ENCODE measurements around the gene GSTM2. TPM values are rescaled to one million over a fixed set of nuclear protein-coding genes. Genes with fewer than 3 reads are reported as not detected.

Gene GSTM2
- total RNA-seq, 1 donor from 2014 or later: 20.4 TPM

- Mint-ChIP-seq H3K27me3 (ENCODE audit: unreplicated experiment) (peaks cover 4% of the 10 kb centered on the region), H3K4me1 (ENCODE audit: unreplicated experiment) (peaks cover 13% of the 10 kb centered on the region), H3K27ac (ENCODE audit: unreplicated experiment) (no peak overlapping the region), H3K4me3 (ENCODE audit: unreplicated experiment) (no peak overlapping the region), H3K36me3 (ENCODE audit: low read depth, unreplicated experiment) (peaks cover 8% of the 10 kb centered on the region), H3K9me3 (ENCODE audit: unreplicated experiment) (no peaks in the 10 kb centered on the region)
- no peak for DNase-seq (ENCODE audit: low spot score)
- no peak for TF ChIP-seq CTCF (IDR thresholded peaks at IDR 0.05; ENCODE audit: unreplicated experiment)
Measured at GRCh38 chr1:109718495-109718894, 50.6 kb downstream of the GSTM2 start.

GRCh38 chr1:109719337-109719837 is 51.5 kb downstream of the GSTM2 start:
- H3K27ac Mint-ChIP-seq (ENCODE audit: unreplicated experiment): no peak overlapping the region
- no peak for TF ChIP-seq CTCF (IDR thresholded peaks at IDR 0.05; ENCODE audit: unreplicated experiment)
- no peak for DNase-seq (ENCODE audit: low spot score)

GRCh38 chr1:109721042-109721441 is 53.2 kb downstream of the GSTM2 start:
- Mint-ChIP-seq H3K9me3 (ENCODE audit: unreplicated experiment) (no peaks in the 10 kb centered on the region), H3K36me3 (ENCODE audit: low read depth, unreplicated experiment) (peaks cover 13% of the 10 kb centered on the region), H3K4me3 (ENCODE audit: unreplicated experiment) (no peak overlapping the region), H3K4me1 (ENCODE audit: unreplicated experiment) (peaks cover 13% of the 10 kb centered on the region), H3K27ac (ENCODE audit: unreplicated experiment) (no peak overlapping the region), H3K27me3 (ENCODE audit: unreplicated experiment) (peaks cover 8% of the 10 kb centered on the region)
- DNase-seq (ENCODE audit: low spot score): no peak
- no peak for TF ChIP-seq CTCF (IDR thresholded peaks at IDR 0.05; ENCODE audit: unreplicated experiment)

More at GRCh38 chr1:109719337-109719837, 51.5 kb downstream of the GSTM2 start:
- no peaks in the 10 kb centered on the region for H3K9me3 Mint-ChIP-seq (ENCODE audit: unreplicated experiment)
- peaks cover 4% of the 10 kb centered on the region for H3K27me3 Mint-ChIP-seq (ENCODE audit: unreplicated experiment)
- no peak overlapping the region for H3K4me3 Mint-ChIP-seq (ENCODE audit: unreplicated experiment)
- peaks cover 8% of the 10 kb centered on the region for H3K36me3 Mint-ChIP-seq (ENCODE audit: low read depth, unreplicated experiment)
- H3K4me1 Mint-ChIP-seq (ENCODE audit: unreplicated experiment): peaks cover 13% of the 10 kb centered on the region

- TF ChIP-seq CTCF (IDR thresholded peaks at IDR 0.05; ENCODE audit: unreplicated experiment): no peak
- H3K4me1 Mint-ChIP-seq (ENCODE audit: unreplicated experiment): peaks cover 10% of the 10 kb centered on the region
- peaks cover 5% of the 10 kb centered on the region for H3K27me3 Mint-ChIP-seq (ENCODE audit: unreplicated experiment)
- H3K36me3 Mint-ChIP-seq (ENCODE audit: low read depth, unreplicated experiment): peaks cover 16% of the 10 kb centered on the region
- no peak for DNase-seq (ENCODE audit: low spot score)
- H3K27ac Mint-ChIP-seq (ENCODE audit: unreplicated experiment): no peak overlapping the region
- H3K9me3 Mint-ChIP-seq (ENCODE audit: unreplicated experiment): peaks cover under 1% of the 10 kb centered on the region
- no peak overlapping the region for H3K4me3 Mint-ChIP-seq (ENCODE audit: unreplicated experiment)
Measured at GRCh38 chr1:109721971-109722370, 54.1 kb downstream of the GSTM2 start.

- H3K27ac Mint-ChIP-seq (ENCODE audit: unreplicated experiment): no peak overlapping the region
- no peak for DNase-seq (ENCODE audit: low spot score)
- no peak for TF ChIP-seq CTCF (IDR thresholded peaks at IDR 0.05; ENCODE audit: unreplicated experiment)
Measured at GRCh38 chr1:109722908-109723691, 55.2 kb downstream of the GSTM2 start.

More at GRCh38 chr1:109722908-109723691, 55.2 kb downstream of the GSTM2 start:
- H3K36me3 Mint-ChIP-seq (ENCODE audit: low read depth, unreplicated experiment): peaks cover 14% of the 10 kb centered on the region
- H3K9me3 Mint-ChIP-seq (ENCODE audit: unreplicated experiment): peaks cover 5% of the 10 kb centered on the region
- no peak overlapping the region for H3K4me3 Mint-ChIP-seq (ENCODE audit: unreplicated experiment)
- H3K27me3 Mint-ChIP-seq (ENCODE audit: unreplicated experiment): peaks cover 3% of the 10 kb centered on the region
- no peaks in the 10 kb centered on the region for H3K4me1 Mint-ChIP-seq (ENCODE audit: unreplicated experiment)
